ENCODE data around the gene SOX11.

GRCh38 chr2:5673145-5674025 lies 18.8 kb upstream of the SOX11 start:
- no peak for TF ChIP-seq REST (IDR thresholded peaks at IDR 0.05; ENCODE audit: insufficient replicate concordance, low read depth)
- no peak for TF ChIP-seq POLR2AphosphoS5 (IDR thresholded peaks at IDR 0.05; ENCODE audit: low read depth)

All from HL-60 (cell line).